Chondrocyte (in vitro differentiated cells): Measurements from ENCODE around the gene LEMD3. TPM values are rescaled to one million over a fixed set of nuclear protein-coding genes. Genes with fewer than 3 reads are reported as not detected.

Experiments
- DNase-seq: peaks from one replicate; pipeline ENCODE4 v3.0.0; 2021; ENCODE audit warnings: mixed read lengths, low spot score
- H3K27ac Mint-ChIP-seq: one replicate; pipeline ENCODE4 v1.8.0; 2021; ENCODE audit warnings: mild to moderate bottlenecking, moderate library complexity, mixed read lengths; ENCODE audit not compliant: unreplicated experiment
- H3K27me3 Mint-ChIP-seq: 2 replicates; pipeline ENCODE4 v1.8.0; 2021; ENCODE audit warnings: low read depth, mixed read lengths
- H3K36me3 Mint-ChIP-seq: 2 replicates; pipeline ENCODE4 v1.8.0; 2021; ENCODE audit warnings: low read depth, mixed read lengths
- H3K4me1 Mint-ChIP-seq: 2 replicates; pipeline ENCODE4 v1.8.0; 2021; ENCODE audit warnings: low read depth, mild to moderate bottlenecking, mixed read lengths
- H3K4me3 Mint-ChIP-seq: one replicate; pipeline ENCODE4 v1.8.0; 2021; ENCODE audit warnings: mild to moderate bottlenecking, moderate library complexity, mixed read lengths; ENCODE audit not compliant: unreplicated experiment
- H3K9me3 Mint-ChIP-seq: 2 replicates; pipeline ENCODE4 v1.8.0; 2021; ENCODE audit warnings: low read depth, mixed read lengths
- CTCF ChIP-seq: fragments of 200-600 bp; sonication (generic); IDR thresholded peaks from 2 replicates; pipeline ENCODE4 v1.5.0; 2021; ENCODE audit warnings: antibody characterized with exemption, mild to moderate bottlenecking, moderate library complexity
- total RNA-seq: library from RNA; stranded (reverse); gene quantifications from 3 replicates; pipeline ENCODE4 v1.2.1, GENCODE V29; 2021

LEMD3 gene
- total RNA-seq, 1 donor from 2014 or later, result 21.8 TPM

GRCh38 chr12:65296508-65297265, 127.3 kb downstream of the LEMD3 start:
- H3K27ac Mint-ChIP-seq, result no peak overlapping the region
- H3K4me3 Mint-ChIP-seq, result no peak overlapping the region
- peaks cover 3% of the 10 kb centered on the region for H3K36me3 Mint-ChIP-seq
- H3K27me3 Mint-ChIP-seq, result no peaks in the 10 kb centered on the region
- H3K4me1 Mint-ChIP-seq, result peaks cover 37% of the 10 kb centered on the region
- no peak for TF ChIP-seq CTCF
- H3K9me3 Mint-ChIP-seq, result peaks cover 5% of the 10 kb centered on the region
- no peak for DNase-seq

Other genes starting within 250 kb of the LEMD3 start
- gene WIF1, start 48.3 kb upstream of the LEMD3 start, total RNA-seq, result not detected in 3 replicates
- gene MSRB3, start 109.1 kb downstream of the LEMD3 start, total RNA-seq, result 104 to 160 TPM (median 158 TPM) in 3 replicates